H1 (cell line): ENCODE measurements around the gene FCMR. TPM values are rescaled to one million over a fixed set of nuclear protein-coding genes. Genes with fewer than 3 reads are reported as not detected.

Experiments used
- CTCF ChIA-PET: fragments of 300-600 bp; sonication (Branson Sonifier 250); formaldehyde crosslinking; loops from one replicate; lab custom pipeline; 2021; ENCODE audit not compliant: partially characterized antibody; lab: Charles Lee
- POLR2A ChIA-PET: fragments of 300-600 bp; sonication (Branson Sonifier 250); formaldehyde crosslinking; loops from one replicate; lab custom pipeline; 2021; ENCODE audit warnings: inconsistent platforms; ENCODE audit not compliant: partially characterized antibody; lab: Charles Lee
- DNase-seq, 2 experiments: peaks; one replicate each; pipeline versions ENCODE4 v3.0.0 to v3.0.0-alpha.2; 2010 to 2022; ENCODE audit warnings: low spot score in 2 of 2, low read depth in 1 of 2, mixed read lengths in 1 of 2
- FAIRE-seq: peaks from 2 replicates; lab custom pipeline; 2011; peaks lifted over from hg19 to GRCh38; lab: Jason Lieb, UNC
- H2AFZ ChIP-seq: 2 replicates; pipeline ENCODE4 v1.8.1; 2012; ENCODE audit warnings: low read length, inconsistent platforms
- H2AK5ac ChIP-seq: 2 replicates; pipeline ENCODE4 v1.6.1; 2013; ENCODE audit warnings: low read depth, low read length
- H2BK120ac ChIP-seq: replicated peaks from 2 replicates; pipeline ENCODE3; 2013; ENCODE audit warnings: low read depth, low read length, inconsistent platforms
- H2BK12ac ChIP-seq: 2 replicates; pipeline ENCODE4 v1.6.1; 2013; ENCODE audit warnings: low read depth, low read length
- H2BK15ac ChIP-seq: 2 replicates; pipeline ENCODE4 v1.6.1; 2013; ENCODE audit warnings: low read length
- H2BK20ac ChIP-seq: 2 replicates; pipeline ENCODE4 v1.6.1; 2013; ENCODE audit warnings: low read length
- H2BK5ac ChIP-seq: 2 replicates; pipeline ENCODE4 v1.6.1; 2013; ENCODE audit warnings: low read depth, low read length
- H3K14ac ChIP-seq: 2 replicates; pipeline ENCODE4 v1.6.1; 2013; ENCODE audit warnings: inconsistent platforms; ENCODE audit not compliant: insufficient read length
- H3K18ac ChIP-seq: 2 replicates; pipeline ENCODE4 v1.6.1; 2013; ENCODE audit warnings: low read length; ENCODE audit errors: extremely low read depth
- H3K23ac ChIP-seq: 2 replicates; pipeline ENCODE4 v1.6.1; 2013; ENCODE audit warnings: inconsistent platforms; ENCODE audit not compliant: insufficient read length
- H3K23me2 ChIP-seq: 2 replicates; pipeline ENCODE4 v1.6.1; 2013; ENCODE audit warnings: low read depth, low read length
- H3K27ac ChIP-seq: 2 replicates; pipeline ENCODE4 v1.6.1; 2011; ENCODE audit warnings: low read depth, low read length, inconsistent platforms
- H3K27me3 ChIP-seq, 4 experiments: replicated peaks in 1 of 4; 1 replicate in 1 of 4; 2 replicates in 3 of 4; pipeline versions ENCODE4 v1.6.1 to v1.8.1; 2011 to 2013; ENCODE audit warnings: low read length in 3 of 4, mild to moderate bottlenecking in 3 of 4, inconsistent platforms in 2 of 4, mixed read lengths in 2 of 4, moderate library complexity in 1 of 4; ENCODE audit not compliant: control insufficient read depth in 3 of 4, insufficient read depth in 3 of 4; ENCODE audit errors: extremely low read depth in 1 of 4
- H3K36me3 ChIP-seq, 4 experiments: 2 replicates each; pipeline versions ENCODE4 v1.6.1 to v1.8.1; 2011 to 2013; ENCODE audit warnings: mild to moderate bottlenecking in 4 of 4, low read length in 3 of 4, moderate library complexity in 2 of 4, control low read depth in 1 of 4, inconsistent platforms in 1 of 4; ENCODE audit not compliant: insufficient read depth in 4 of 4, control insufficient read depth in 2 of 4
- H3K4ac ChIP-seq: replicated peaks from 2 replicates; pipeline ENCODE3; 2013; ENCODE audit warnings: low read length, low read depth, mixed read lengths, inconsistent platforms; ENCODE audit not compliant: insufficient read length
- H3K4me1 ChIP-seq, 4 experiments: replicated peaks in 1 of 4; 1 replicate in 1 of 4; 2 replicates in 3 of 4; pipeline versions ENCODE4 v1.6.1 to v1.8.1; 2011 to 2013; ENCODE audit warnings: low read length in 3 of 4, inconsistent platforms in 2 of 4, mixed read lengths in 1 of 4; ENCODE audit not compliant: insufficient read depth in 4 of 4, control insufficient read depth in 3 of 4
- H3K4me2 ChIP-seq, 2 experiments: 2 replicates each; pipeline versions ENCODE4 v1.6.1 to v1.8.1; 2011 to 2013; ENCODE audit warnings: low read depth in 2 of 2, low read length in 2 of 2, control low read depth in 1 of 2, inconsistent platforms in 1 of 2, mild to moderate bottlenecking in 1 of 2; ENCODE audit not compliant: insufficient read depth in 1 of 2
- H3K4me3 ChIP-seq, 4 experiments: fragments of 200-600, 300-600 bp in 1 of 4; sonication (generic), shearing (Covaris generic), sonication (Bioruptor Twin) in 1 of 4; 2 replicates each; pipeline versions ENCODE4 v1.5.1 to v1.8.1; 2011 to 2016; ENCODE audit warnings: low read length in 4 of 4, low read depth in 3 of 4, control low read depth in 2 of 4, inconsistent platforms in 2 of 4, mild to moderate bottlenecking in 2 of 4, mixed read lengths in 1 of 4, moderate library complexity in 1 of 4; ENCODE audit not compliant: insufficient read depth in 2 of 4; ENCODE audit errors: extremely low read depth in 1 of 4
- H3K56ac ChIP-seq: replicated peaks from 2 replicates; pipeline ENCODE3; 2013; ENCODE audit warnings: low read depth, mild to moderate bottlenecking, mixed read lengths, low read length, inconsistent platforms; ENCODE audit not compliant: insufficient read length
- H3K79me1 ChIP-seq: 2 replicates; pipeline ENCODE4 v1.6.1; 2013; ENCODE audit warnings: low read depth, low read length, control low read depth
- H3K79me2 ChIP-seq, 2 experiments: 2 replicates each; pipeline versions ENCODE4 v1.6.1 to v1.8.1; 2012 to 2013; ENCODE audit warnings: low read length in 2 of 2, mild to moderate bottlenecking in 2 of 2, inconsistent platforms in 1 of 2; ENCODE audit not compliant: insufficient read depth in 2 of 2, control insufficient read depth in 1 of 2
- H3K9ac ChIP-seq, 4 experiments: replicated peaks in 1 of 4; 1 replicate in 1 of 4; 2 replicates in 3 of 4; pipeline versions ENCODE4 v1.6.1 to v1.8.1; 2011 to 2013; ENCODE audit warnings: low read depth in 3 of 4, low read length in 3 of 4, control low read depth in 2 of 4, mild to moderate bottlenecking in 2 of 4, moderate library complexity in 2 of 4, inconsistent platforms in 1 of 4; ENCODE audit errors: extremely low read depth in 1 of 4
- H3K9me3 ChIP-seq, 2 experiments: 2 replicates each; pipeline versions ENCODE4 v1.6.1 to v1.8.1; 2012 to 2013; ENCODE audit warnings: mild to moderate bottlenecking in 2 of 2, moderate library complexity in 2 of 2, control low read depth in 1 of 2, inconsistent platforms in 1 of 2, low read depth in 1 of 2, low read length in 1 of 2, mixed read lengths in 1 of 2; ENCODE audit not compliant: insufficient read depth in 2 of 2
- H4K20me1 ChIP-seq, 2 experiments: replicated peaks in 1 of 2; 2 replicates each; pipeline versions ENCODE3 to v1.8.1; 2011 to 2013; ENCODE audit warnings: inconsistent platforms in 2 of 2, low read length in 2 of 2, mild to moderate bottlenecking in 1 of 2; ENCODE audit not compliant: insufficient read depth in 2 of 2, control insufficient read depth in 1 of 2
- H4K5ac ChIP-seq: 2 replicates; pipeline ENCODE4 v1.6.1; 2013; ENCODE audit warnings: low read length, low read depth, mixed read lengths, inconsistent platforms; ENCODE audit not compliant: insufficient read length
- H4K8ac ChIP-seq: 2 replicates; pipeline ENCODE4 v1.8.0; 2013; ENCODE audit warnings: mild to moderate bottlenecking, moderate library complexity, low read length, inconsistent platforms; ENCODE audit not compliant: insufficient read depth; ENCODE audit errors: extremely low read depth
- H4K91ac ChIP-seq: replicated peaks from 2 replicates; pipeline ENCODE3; 2013; ENCODE audit warnings: low read length, mixed read lengths, inconsistent platforms; ENCODE audit not compliant: insufficient read length
- CBX8 ChIP-seq: fragments of 300-800, 300-1000 bp; sonication (generic); IDR thresholded peaks from 2 replicates; pipeline ENCODE4 v1.7.1; 2016; ENCODE audit warnings: low read depth, low read length, borderline replicate concordance
- CHD2 ChIP-seq: IDR thresholded peaks from 2 replicates; pipeline ENCODE4 v1.6.1; 2012; ENCODE audit warnings: low read length, improper control_type of control experiment
- CTBP2 ChIP-seq: IDR thresholded peaks from 2 replicates; pipeline ENCODE4 v1.7.0; 2011; ENCODE audit warnings: borderline replicate concordance, mild to moderate bottlenecking, moderate library complexity, mixed read lengths, low read length; ENCODE audit not compliant: insufficient read depth, insufficient read length
- FOSL1 ChIP-seq: IDR thresholded peaks from 2 replicates; pipeline ENCODE4 v1.6.1; 2011; ENCODE audit warnings: mild to moderate bottlenecking, low read depth, low read length, moderate library complexity; ENCODE audit not compliant: insufficient read depth
- GTF2F1 ChIP-seq: IDR thresholded peaks from 2 replicates; pipeline ENCODE4 v1.6.1; 2012; ENCODE audit warnings: low read depth, low read length, improper control_type of control experiment, borderline replicate concordance
- HDAC6 ChIP-seq: IDR thresholded peaks from one replicate; pipeline ENCODE4 v1.7.1; 2012; ENCODE audit warnings: low read depth, mild to moderate bottlenecking, inconsistent platforms, low read length, moderate library complexity
- JUND ChIP-seq: IDR thresholded peaks from 2 replicates; pipeline ENCODE4 v1.6.1; 2011; ENCODE audit warnings: mild to moderate bottlenecking, improper control_type of control experiment, low read length
- NRF1 ChIP-seq: IDR thresholded peaks from 2 replicates; pipeline ENCODE4 v1.6.1; 2011; ENCODE audit warnings: mild to moderate bottlenecking, low read depth, low read length, improper control_type of control experiment
- whole genome bisulfite sequencing, 2 experiments: shearing (Covaris generic) in 1 of 2; methylation state at CpG; one replicate each; pipeline versions ENCODE4 v1.1.6 to v1.1.7; 2013 to 2015; ENCODE audit warnings: low lambda C conversion rate in 2 of 2, mixed read lengths in 2 of 2, inconsistent platforms in 1 of 2, low coverage in 1 of 2, missing lambda C conversion rate in 1 of 2; ENCODE audit not compliant: insufficient replicate concordance in 2 of 2, insufficient coverage in 1 of 2, insufficient read length in 1 of 2; ENCODE audit errors: extremely low coverage in 1 of 2, missing lambda C conversion rate in 1 of 2; 5-methylcytosine and 5-hydroxymethylcytosine counted together
- polyA plus RNA-seq, 7 experiments: library from polyadenylated mRNA; depleted of rRNA in 3 of 7; stranded (reverse) in 5 of 7; unstranded in 2 of 7; fragments of >200 nt in 5 of 7; fragments of 200-250 nt in 2 of 7; gene quantifications; 1 replicate in 5 of 7; 2 replicates in 1 of 7; 4 replicates in 1 of 7; pipeline versions ENCODE4 v1.2.1 to v1.2.3, GENCODE V29; 2011 to 2013; ENCODE audit warnings: missing spikeins in 2 of 7, mixed read lengths in 2 of 7
- total RNA-seq: library from RNA; stranded (reverse); fragmentation: NEBNext Ultra II Directional; extraction: Animal tissue kit (Norgen Biotek cat#: 25700); gene quantifications from 2 replicates; pipeline ENCODE4 v1.2.1, GENCODE V29; 2021

FCMR gene
- total and polyA plus RNA-seq, 2 of the 8 experiments (the other 6 are each of a cell fraction or from before 2014, with no cell fraction given): 0.53 TPM; not detected in 1

DNA sequence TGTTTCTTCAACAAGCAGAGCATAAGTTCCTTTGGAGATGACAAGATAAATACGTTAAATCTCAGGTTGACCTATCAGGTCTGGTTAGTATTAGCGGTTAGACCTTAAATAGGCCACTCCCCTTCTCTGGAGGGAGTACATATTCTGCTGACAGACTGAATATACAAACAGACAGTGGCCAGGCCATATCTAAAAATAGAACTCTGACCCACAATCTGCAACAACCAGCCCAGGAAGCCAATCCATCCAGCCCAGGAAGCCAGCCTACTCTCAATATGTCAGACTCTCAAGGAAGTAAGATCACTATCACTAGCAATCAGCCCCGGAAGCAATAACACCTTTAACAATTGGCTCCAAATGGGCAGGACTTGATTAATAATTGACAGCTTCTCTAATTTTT, 49.6 kb downstream of the FCMR start:
- H3K9ac ChIP-seq: no peak overlapping the region
- no peak for DNase-seq
- no peak overlapping the region for H3K23ac ChIP-seq
- no peaks in the 10 kb centered on the region for H3K79me1 ChIP-seq
- H4K20me1 ChIP-seq: no peaks in the 10 kb centered on the region
- ChIA-PET POLR2A (no interaction called here), CTCF (interaction anchor here (1.1 to 3.0 kb wide), 10 partner anchors 7 to 138 kb away, joined by 4 to 19 read pairs (median 6); partner anchors contain the start of gene IL20)
- no peaks in the 10 kb centered on the region for H3K4me1 ChIP-seq
- H2BK20ac ChIP-seq: no peak overlapping the region
- no peak overlapping the region for H2AFZ ChIP-seq
- no peaks in the 10 kb centered on the region for H3K23me2 ChIP-seq
- no peaks in the 10 kb centered on the region for H3K36me3 ChIP-seq
- no peak overlapping the region for H3K18ac ChIP-seq
- no peak overlapping the region for H2BK12ac ChIP-seq
- no peaks in the 10 kb centered on the region for H3K79me2 ChIP-seq
- no peak overlapping the region for H2BK120ac ChIP-seq
- H4K8ac ChIP-seq: no peak overlapping the region
- H3K14ac ChIP-seq: no peak overlapping the region
- H3K27me3 ChIP-seq: no peaks in the 10 kb centered on the region; a peak in 1 of 7 replicates
- no peak overlapping the region for H2AK5ac ChIP-seq
- 88% methylated on average over 3 of the region's 3 CpGs; no CpG with 5 or more reads in 1 of the 2 experiments for WGBS, 2 experiments
- no peak overlapping the region for H3K4ac ChIP-seq
- H2BK5ac ChIP-seq: no peak overlapping the region
- H3K56ac ChIP-seq: no peak overlapping the region
- H4K91ac ChIP-seq: no peak overlapping the region
- H3K4me3 ChIP-seq: no peak overlapping the region
- peaks cover 0 to 5% of the 10 kb centered on the region in 2 experiments; a peak in 1 of 4 replicates for H3K9me3 ChIP-seq
- H2BK15ac ChIP-seq: no peak overlapping the region
- no peak for FAIRE-seq
- no peak overlapping the region for H4K5ac ChIP-seq
- no peak overlapping the region for H3K4me2 ChIP-seq
- H3K27ac ChIP-seq: no peak overlapping the region
- TF ChIP-seq JUND (no peak), HDAC6 (no peak), FOSL1 (no peak), CTBP2 (no peak), CBX8 (no peak), NRF1 (no peak), GTF2F1 (no peak), CHD2 (no peak)
